Muscle of leg (tissue), 11 donors: Measurements from ENCODE around the gene DACT3. TPM values are rescaled to one million over a fixed set of nuclear protein-coding genes. Genes with fewer than 3 reads are reported as not detected.

ENCODE experiments used
- DNase-seq: peaks from one replicate; pipeline ENCODE4 v3.0.0; 2013
- H3K27ac ChIP-seq: one replicate; pipeline ENCODE4 v1.5.1; 2013; ENCODE audit warnings: mild to moderate bottlenecking, low read length, control low read depth
- H3K27me3 ChIP-seq: one replicate; pipeline ENCODE4 v1.6.1; 2013; ENCODE audit warnings: low read length; ENCODE audit not compliant: control insufficient read depth, insufficient read depth
- H3K36me3 ChIP-seq: one replicate; pipeline ENCODE4 v1.6.1; 2013; ENCODE audit warnings: low read length; ENCODE audit not compliant: control insufficient read depth, insufficient read depth
- H3K4me1 ChIP-seq: one replicate; pipeline ENCODE4 v1.6.1; 2013; ENCODE audit warnings: low read length; ENCODE audit not compliant: control insufficient read depth, insufficient read depth
- H3K4me3 ChIP-seq: one replicate; pipeline ENCODE4 v1.5.1; 2013; ENCODE audit warnings: low read length, control low read depth
- H3K9me3 ChIP-seq: replicated peaks from 2 replicates; pipeline ENCODE4 v1.6.1; 2013; ENCODE audit warnings: low read depth, low read length; ENCODE audit not compliant: control insufficient read depth
- WGBS: methylation state at CpG from one replicate; pipeline ENCODE4 v1.1.5; 2013; ENCODE audit warnings: missing lambda C conversion rate; ENCODE audit not compliant: insufficient coverage; 5-methylcytosine and 5-hydroxymethylcytosine counted together
- polyA plus RNA-seq, 8 donors: library from polyadenylated mRNA; unstranded; fragments of 120-200 nt; gene quantifications; one replicate each; pipeline versions ENCODE4 v1.2.1 to v1.2.3, GENCODE V29; 2013; ENCODE audit warnings: inconsistent platforms in 1 of 8, low replicate concordance in 1 of 8; ENCODE audit not compliant: insufficient read length in 8 of 8, insufficient read depth in 1 of 8
- total RNA-seq: library from RNA; stranded (reverse); fragments of 120-200 nt; gene quantifications from one replicate; pipeline ENCODE4 v1.2.4, GENCODE V29; 2013

The DACT3 gene
- total and polyA plus RNA-seq, 9 donors = 11.5 to 28.9 (median 19.5) TPM

DNA sequence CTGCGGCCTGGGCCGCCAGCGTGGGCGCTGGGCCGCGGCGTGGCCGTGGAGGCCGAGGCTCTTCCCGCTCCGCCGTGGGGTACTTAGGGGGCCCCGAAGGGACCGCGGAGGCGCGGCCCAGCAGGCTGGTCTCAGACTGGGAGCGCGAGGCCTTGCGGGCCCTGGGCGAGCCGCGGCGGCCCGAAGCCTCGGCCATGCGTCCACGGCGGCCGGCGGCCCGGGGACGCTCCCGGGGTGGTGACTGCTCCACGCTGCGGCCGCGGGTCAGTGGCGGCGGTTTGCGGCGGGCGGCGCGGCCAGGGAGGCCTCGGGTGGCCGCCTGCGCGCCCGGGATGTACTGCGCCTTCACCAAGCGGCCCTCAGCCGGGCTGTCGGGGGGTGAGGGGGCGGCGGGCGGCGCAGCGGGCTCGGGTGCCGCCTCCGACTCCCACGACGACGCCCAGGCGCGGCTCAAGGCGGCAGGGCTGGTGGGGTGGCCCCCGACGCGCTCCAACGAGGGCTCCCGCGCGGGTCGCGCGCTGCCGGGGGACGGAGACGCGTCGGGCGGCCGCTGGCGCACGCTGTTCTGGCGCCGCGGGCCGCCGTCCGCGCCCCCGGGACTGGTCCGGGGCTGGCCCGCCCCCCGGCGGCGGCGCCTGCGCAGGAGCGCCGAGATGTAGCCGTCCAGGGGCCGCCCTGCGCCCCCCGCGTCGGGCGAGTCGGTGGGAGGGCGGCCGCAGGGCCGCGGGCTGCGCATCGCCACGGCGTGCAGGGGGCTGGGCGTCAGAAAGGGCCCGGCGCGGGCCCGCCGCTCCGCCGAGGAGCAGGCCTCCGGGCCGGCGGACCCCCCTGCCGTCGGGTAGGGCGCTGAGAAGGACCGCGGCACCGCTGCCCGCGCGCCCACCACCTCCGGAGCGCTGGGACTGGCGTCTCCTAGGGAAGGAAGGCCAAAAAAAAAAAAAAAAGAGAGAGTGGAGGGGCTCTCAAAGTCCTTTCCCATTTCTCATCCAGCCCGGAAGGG lies 11.7 kb downstream of the DACT3 start:
- Histone ChIP-seq H3K27ac (no peak overlapping the region), H3K4me3 (no peak overlapping the region), H3K27me3 (peaks cover 29% of the 10 kb centered on the region), H3K9me3 (peaks cover 13% of the 10 kb centered on the region), H3K36me3 (peaks cover 14% of the 10 kb centered on the region), H3K4me1 (peaks cover 3% of the 10 kb centered on the region)
- WGBS = 39% methylated on average over 128 of the region's 144 CpGs
- no peak for DNase-seq

- peak; percentile 18 for DNase-seq
- 47% methylated on average over 60 of the region's 63 CpGs for WGBS
- no peak overlapping the region for H3K27ac ChIP-seq
- no peak overlapping the region for H3K4me3 ChIP-seq
- peaks cover 13% of the 10 kb centered on the region for H3K9me3 ChIP-seq
- H3K27me3 ChIP-seq = peaks cover 29% of the 10 kb centered on the region
- H3K4me1 ChIP-seq = peaks cover 3% of the 10 kb centered on the region
- peaks cover 14% of the 10 kb centered on the region for H3K36me3 ChIP-seq
These were observed 12.7 kb downstream of the DACT3 start for GRCh38 chr19:46648060-46648960.

GRCh38 chr19:46646402-46646801 lies 14.6 kb downstream of the DACT3 start:
- DNase-seq = no peak
- WGBS = no CpG with 5 or more reads among the region's 3 CpGs
- no peak overlapping the region for H3K27ac ChIP-seq
- H3K27me3 ChIP-seq = peaks cover 29% of the 10 kb centered on the region
- H3K4me3 ChIP-seq = no peak overlapping the region
- peaks cover 7% of the 10 kb centered on the region for H3K36me3 ChIP-seq
- peaks cover 13% of the 10 kb centered on the region for H3K9me3 ChIP-seq
- H3K4me1 ChIP-seq = peaks cover 3% of the 10 kb centered on the region

DNA sequence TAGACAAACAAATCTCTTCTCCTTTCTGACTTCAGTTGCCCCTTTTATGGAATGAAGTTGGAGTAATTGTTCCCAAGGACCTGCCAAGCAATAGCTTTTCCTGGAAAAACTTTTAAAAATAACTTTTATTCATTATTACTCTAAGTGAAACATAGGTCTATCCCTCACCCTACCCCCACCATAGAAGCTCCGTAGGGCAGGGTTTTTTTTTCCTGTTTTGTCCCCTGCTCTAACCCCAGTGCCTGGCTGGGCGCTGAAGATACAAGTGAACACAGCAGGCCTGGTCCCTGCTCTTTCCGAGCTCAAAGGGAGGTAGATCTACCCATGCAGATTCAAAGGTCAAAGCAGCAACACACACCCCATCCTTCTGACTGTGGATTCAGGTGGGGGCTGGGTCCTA lies 16.3 kb downstream of the DACT3 start:
- H3K27ac ChIP-seq = peak overlapping the region; percentile 51
- H3K4me1 ChIP-seq = peaks cover 9% of the 10 kb centered on the region
- H3K9me3 ChIP-seq = peaks cover 13% of the 10 kb centered on the region
- peaks cover 26% of the 10 kb centered on the region for H3K27me3 ChIP-seq
- WGBS = no CpG with 5 or more reads among the region's 3 CpGs
- peaks cover 7% of the 10 kb centered on the region for H3K36me3 ChIP-seq
- no peak overlapping the region for H3K4me3 ChIP-seq
- DNase-seq = peak; percentile 70

- WGBS = 67% methylated on average over 1 of the region's 2 CpGs
- H3K4me3 ChIP-seq = no peak overlapping the region
- H3K9me3 ChIP-seq = no peaks in the 10 kb centered on the region
- H3K27me3 ChIP-seq = peaks cover 31% of the 10 kb centered on the region
- no peak overlapping the region for H3K27ac ChIP-seq
- H3K4me1 ChIP-seq = peaks cover 27% of the 10 kb centered on the region
- DNase-seq = no peak
- no peaks in the 10 kb centered on the region for H3K36me3 ChIP-seq
These were observed 20.3 kb downstream of the DACT3 start for GRCh38 chr19:46640656-46641055.

DNA sequence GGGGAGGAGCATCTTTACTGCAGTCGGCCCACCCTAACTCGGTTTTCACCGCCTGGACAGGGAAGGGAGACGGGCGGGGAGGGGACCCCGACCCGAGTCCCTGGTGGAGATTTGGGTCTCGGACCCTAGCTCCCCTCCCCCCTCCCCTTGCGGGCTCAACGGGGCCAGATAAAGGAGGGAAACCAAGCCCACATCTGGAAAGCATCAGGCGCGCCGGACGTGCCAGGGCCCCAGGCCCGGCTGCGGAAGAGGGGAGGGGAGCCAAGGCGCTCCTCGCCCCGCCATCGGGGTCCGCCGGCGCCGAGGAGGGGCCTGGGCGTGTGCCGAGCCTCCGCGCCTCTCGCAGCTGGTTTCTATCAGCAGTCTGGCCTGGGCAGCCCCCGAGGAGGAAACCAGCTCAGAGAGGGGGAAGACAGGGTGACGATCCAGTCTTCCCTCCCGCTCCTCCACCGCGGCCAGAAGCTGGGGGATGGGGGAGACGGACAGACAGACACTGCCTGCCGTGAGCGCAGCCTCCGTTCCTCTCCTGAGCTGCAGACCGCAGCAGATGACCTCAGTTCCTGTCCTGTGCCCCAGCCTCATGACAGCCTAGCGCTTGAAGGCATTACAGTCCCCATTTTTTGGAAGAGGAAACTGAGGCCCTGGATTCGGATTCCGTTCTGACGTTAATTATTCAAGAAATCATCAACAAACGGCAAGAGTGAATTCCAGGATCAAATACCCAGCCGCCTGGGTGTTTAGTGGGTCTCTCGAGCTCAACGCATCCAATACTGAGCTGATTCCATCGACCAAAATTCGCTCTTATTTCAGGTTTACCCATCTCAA lies 21.4 kb downstream of the DACT3 start:
- peaks cover 30% of the 10 kb centered on the region for H3K4me1 ChIP-seq
- peak overlapping the region; percentile 48 for H3K4me3 ChIP-seq
- H3K27me3 ChIP-seq = peaks cover 39% of the 10 kb centered on the region
- DNase-seq = peak; percentile 93
- WGBS = 0% methylated on average over 19 of the region's 49 CpGs
- H3K9me3 ChIP-seq = no peaks in the 10 kb centered on the region
- no peaks in the 10 kb centered on the region for H3K36me3 ChIP-seq
- peak overlapping the region; percentile 95 for H3K27ac ChIP-seq

GRCh38 chr19:46637224-46637623 lies 23.8 kb downstream of the DACT3 start:
- H3K27ac ChIP-seq = no peak overlapping the region
- H3K4me3 ChIP-seq = no peak overlapping the region
- H3K36me3 ChIP-seq = no peaks in the 10 kb centered on the region
- no peaks in the 10 kb centered on the region for H3K9me3 ChIP-seq
- WGBS = 75% methylated on average over 14 of the region's 14 CpGs
- H3K4me1 ChIP-seq = peaks cover 43% of the 10 kb centered on the region
- DNase-seq = no peak
- peaks cover 55% of the 10 kb centered on the region for H3K27me3 ChIP-seq

DNA sequence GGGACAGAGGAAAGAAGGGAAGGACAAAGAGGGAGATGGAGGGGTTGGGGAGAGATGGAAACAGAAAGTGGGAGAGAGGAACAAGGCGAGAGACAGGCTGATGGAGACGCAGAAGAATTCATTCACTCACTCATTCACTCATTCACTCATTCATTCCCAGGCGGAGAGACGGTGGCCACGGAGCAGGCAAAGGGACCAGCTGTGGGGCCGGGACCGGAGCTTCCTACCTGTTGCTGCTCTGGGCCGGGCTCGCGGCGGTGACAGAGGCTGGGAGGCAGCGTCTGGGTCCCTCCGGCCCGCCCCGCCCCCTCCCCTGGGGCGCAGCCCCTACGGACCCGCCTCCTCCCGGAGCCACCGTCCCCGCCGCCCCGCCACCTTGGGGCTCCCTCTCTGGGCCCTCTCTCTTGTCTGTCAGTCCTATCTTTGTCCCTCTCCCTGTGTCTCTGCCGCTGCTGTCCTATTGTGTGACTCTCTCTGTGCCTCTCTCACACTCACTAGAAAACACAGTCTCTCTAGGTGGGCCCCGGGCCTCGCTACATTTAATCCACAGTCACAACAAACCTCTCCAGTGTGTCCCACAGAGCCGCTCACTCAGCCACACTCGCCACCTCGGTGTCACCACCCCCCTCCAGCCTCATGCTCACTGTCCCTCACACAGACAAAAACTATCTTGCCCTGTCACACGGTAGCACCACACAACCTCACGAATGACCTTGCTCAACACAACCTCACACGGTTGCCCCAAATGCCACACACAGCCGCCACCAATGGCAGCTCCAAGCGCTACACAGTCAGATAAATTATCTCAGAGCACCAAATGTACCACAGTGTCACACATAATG lies 24.8 kb downstream of the DACT3 start, which contains the start of gene GNG8:
TSS of gene GNG8 (minus strand) at position 283 of the 842 bp plus-strand sequence. CDS start 1,520 bp downstream, outside the sequence.
- Histone ChIP-seq H3K4me1 (peaks cover 50% of the 10 kb centered on the region), H3K36me3 (no peaks in the 10 kb centered on the region), H3K4me3 (no peak within 1 kb of the TSS), H3K9me3 (no peaks in the 10 kb centered on the region), H3K27me3 (peaks cover 55% of the 10 kb centered on the region), H3K27ac (no peak within 1 kb of the TSS)
- 35% methylated on average over 27 of the region's 34 CpGs for WGBS
- no peak for DNase-seq
